ENCODE data around the gene PRKAG2.

DNA sequence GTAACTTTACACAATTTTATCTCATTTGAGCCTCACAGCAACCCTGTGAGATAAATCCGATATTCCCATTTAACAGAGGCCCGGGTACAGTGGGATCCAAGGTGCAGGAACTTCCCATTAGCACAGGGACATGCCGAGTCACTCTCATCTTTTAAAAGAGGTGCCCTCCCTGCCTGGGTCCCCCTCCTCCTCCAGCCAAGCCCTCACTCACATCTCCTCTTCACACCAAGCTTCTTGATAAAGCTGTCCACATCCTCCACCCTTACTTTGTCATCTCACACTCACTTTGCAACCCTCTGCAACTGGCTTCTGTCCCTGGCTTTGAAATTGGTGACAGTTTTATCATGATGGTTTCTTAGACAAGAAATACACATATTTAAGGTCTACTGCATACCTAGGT is 212.6 kb downstream of the PRKAG2 start:
- no peak for TF ChIP-seq POLR2AphosphoS5 (IDR thresholded peaks at IDR 0.05; ENCODE audit: low read depth)
- no peak for TF ChIP-seq EZH2 (IDR thresholded peaks at IDR 0.05; ENCODE audit: low read depth, unreplicated experiment)
- TF ChIP-seq, protein P1, sequence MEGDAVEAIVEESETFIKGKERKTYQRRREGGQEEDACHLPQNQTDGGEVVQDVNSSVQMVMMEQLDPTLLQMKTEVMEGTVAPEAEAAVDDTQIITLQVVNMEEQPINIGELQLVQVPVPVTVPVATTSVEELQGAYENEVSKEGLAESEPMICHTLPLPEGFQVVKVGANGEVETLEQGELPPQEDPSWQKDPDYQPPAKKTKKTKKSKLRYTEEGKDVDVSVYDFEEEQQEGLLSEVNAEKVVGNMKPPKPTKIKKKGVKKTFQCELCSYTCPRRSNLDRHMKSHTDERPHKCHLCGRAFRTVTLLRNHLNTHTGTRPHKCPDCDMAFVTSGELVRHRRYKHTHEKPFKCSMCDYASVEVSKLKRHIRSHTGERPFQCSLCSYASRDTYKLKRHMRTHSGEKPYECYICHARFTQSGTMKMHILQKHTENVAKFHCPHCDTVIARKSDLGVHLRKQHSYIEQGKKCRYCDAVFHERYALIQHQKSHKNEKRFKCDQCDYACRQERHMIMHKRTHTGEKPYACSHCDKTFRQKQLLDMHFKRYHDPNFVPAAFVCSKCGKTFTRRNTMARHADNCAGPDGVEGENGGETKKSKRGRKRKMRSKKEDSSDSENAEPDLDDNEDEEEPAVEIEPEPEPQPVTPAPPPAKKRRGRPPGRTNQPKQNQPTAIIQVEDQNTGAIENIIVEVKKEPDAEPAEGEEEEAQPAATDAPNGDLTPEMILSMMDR (conservative IDR thresholded peaks at IDR 0.05; ENCODE audit: low read depth in 2 of 2), result no peak
- no peak for TF ChIP-seq EZH2phosphoT487 (IDR thresholded peaks at IDR 0.05; ENCODE audit: unreplicated experiment)
- TF ChIP-seq ZNF114 (CRISPR knock-in tag; IDR thresholded peaks at IDR 0.05), result no peak
- TF ChIP-seq, protein P2, sequence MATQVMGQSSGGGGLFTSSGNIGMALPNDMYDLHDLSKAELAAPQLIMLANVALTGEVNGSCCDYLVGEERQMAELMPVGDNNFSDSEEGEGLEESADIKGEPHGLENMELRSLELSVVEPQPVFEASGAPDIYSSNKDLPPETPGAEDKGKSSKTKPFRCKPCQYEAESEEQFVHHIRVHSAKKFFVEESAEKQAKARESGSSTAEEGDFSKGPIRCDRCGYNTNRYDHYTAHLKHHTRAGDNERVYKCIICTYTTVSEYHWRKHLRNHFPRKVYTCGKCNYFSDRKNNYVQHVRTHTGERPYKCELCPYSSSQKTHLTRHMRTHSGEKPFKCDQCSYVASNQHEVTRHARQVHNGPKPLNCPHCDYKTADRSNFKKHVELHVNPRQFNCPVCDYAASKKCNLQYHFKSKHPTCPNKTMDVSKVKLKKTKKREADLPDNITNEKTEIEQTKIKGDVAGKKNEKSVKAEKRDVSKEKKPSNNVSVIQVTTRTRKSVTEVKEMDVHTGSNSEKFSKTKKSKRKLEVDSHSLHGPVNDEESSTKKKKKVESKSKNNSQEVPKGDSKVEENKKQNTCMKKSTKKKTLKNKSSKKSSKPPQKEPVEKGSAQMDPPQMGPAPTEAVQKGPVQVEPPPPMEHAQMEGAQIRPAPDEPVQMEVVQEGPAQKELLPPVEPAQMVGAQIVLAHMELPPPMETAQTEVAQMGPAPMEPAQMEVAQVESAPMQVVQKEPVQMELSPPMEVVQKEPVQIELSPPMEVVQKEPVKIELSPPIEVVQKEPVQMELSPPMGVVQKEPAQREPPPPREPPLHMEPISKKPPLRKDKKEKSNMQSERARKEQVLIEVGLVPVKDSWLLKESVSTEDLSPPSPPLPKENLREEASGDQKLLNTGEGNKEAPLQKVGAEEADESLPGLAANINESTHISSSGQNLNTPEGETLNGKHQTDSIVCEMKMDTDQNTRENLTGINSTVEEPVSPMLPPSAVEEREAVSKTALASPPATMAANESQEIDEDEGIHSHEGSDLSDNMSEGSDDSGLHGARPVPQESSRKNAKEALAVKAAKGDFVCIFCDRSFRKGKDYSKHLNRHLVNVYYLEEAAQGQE (IDR thresholded peaks at IDR 0.05; ENCODE audit: unreplicated experiment), result no peak
